ENCODE measurements around the gene CUX1. TPM values are rescaled to one million over a fixed set of nuclear protein-coding genes. Genes with fewer than 3 reads are reported as not detected.

CUX1 gene
- total RNA-seq, 1 donor from 2014 or later = 66.4 TPM

DNA sequence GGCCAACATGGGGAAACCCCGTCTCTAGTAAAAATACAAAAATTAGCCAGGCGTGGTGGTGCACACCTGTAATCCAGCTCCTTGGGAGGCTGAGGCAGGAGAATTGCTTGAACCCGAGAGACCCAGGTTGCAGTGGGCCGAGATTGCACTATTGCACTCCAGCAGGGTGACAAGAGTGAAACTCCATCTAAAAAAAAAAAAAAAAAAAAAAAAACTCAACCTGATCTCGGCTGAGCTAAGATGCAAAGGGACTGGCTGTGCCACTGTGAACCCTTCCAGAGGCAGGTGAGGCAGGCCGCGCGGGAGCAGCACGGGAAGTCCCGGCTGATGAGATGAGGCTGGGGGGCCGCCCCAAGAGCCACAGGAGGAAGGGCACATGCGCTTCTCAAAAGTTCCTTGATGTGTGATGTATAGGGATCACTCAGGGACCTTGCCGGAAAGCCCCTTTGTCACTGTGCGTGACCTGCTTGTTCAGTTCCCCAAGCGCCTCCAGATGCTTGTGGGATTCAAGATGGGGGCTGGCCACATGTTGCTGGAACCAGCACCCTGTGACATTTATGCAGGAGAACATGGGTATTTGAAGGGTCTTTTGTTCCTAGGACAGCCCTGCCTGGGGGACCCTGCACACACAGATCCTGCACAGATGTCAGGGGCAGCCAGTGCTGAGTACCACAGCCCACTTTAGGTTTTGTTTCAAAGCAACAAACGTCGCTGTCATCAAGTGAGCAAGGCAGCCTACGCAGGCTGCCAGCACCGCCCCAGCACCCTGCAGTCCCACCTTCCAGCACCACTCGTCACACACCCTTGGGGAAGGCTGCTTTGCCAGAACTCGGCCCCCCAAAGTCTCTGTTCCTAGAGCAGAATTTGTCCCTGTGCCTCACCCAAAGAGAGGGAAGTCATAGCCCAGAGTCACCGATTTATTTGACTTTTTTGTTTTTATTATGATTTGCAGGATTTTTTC lies 394.4 kb downstream of the CUX1 start:
- H2AFZ ChIP-seq (replicated peaks) = no peak overlapping the region
- no peaks in the 10 kb centered on the region for H3K27me3 ChIP-seq
- H3K27ac ChIP-seq = no peak overlapping the region
- Mint-ChIP-seq H3K27ac (peak overlapping the region; percentile 17), H3K9me3 (no peaks in the 10 kb centered on the region), H3K4me3 (no peak overlapping the region), H3K4me1 (peaks cover 9% of the 10 kb centered on the region), H3K27me3 (ENCODE audit: insufficient read depth, low read depth) (peaks cover 2% of the 10 kb centered on the region), H3K36me3 (peaks cover 16% of the 10 kb centered on the region)
- H3K4me2 ChIP-seq = no peak overlapping the region
- DNase-seq (ENCODE audit: low spot score) = no peak
- TF ChIP-seq, protein P1, sequence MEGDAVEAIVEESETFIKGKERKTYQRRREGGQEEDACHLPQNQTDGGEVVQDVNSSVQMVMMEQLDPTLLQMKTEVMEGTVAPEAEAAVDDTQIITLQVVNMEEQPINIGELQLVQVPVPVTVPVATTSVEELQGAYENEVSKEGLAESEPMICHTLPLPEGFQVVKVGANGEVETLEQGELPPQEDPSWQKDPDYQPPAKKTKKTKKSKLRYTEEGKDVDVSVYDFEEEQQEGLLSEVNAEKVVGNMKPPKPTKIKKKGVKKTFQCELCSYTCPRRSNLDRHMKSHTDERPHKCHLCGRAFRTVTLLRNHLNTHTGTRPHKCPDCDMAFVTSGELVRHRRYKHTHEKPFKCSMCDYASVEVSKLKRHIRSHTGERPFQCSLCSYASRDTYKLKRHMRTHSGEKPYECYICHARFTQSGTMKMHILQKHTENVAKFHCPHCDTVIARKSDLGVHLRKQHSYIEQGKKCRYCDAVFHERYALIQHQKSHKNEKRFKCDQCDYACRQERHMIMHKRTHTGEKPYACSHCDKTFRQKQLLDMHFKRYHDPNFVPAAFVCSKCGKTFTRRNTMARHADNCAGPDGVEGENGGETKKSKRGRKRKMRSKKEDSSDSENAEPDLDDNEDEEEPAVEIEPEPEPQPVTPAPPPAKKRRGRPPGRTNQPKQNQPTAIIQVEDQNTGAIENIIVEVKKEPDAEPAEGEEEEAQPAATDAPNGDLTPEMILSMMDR (IDR thresholded peaks at IDR 0.05) = no peak
- TF ChIP-seq EZH2phosphoT487 (IDR thresholded peaks at IDR 0.05) (no peak), EZH2 (IDR thresholded peaks at IDR 0.05) (no peak)
- H3F3A ChIP-seq (ENCODE audit: low read depth) = peaks cover 5% of the 10 kb centered on the region
- peaks cover 17% of the 10 kb centered on the region for H4K20me1 ChIP-seq (ENCODE audit: low read depth)
- no peak overlapping the region for H3K9ac ChIP-seq
- H3K79me2 ChIP-seq (ENCODE audit: low read depth) = no peaks in the 10 kb centered on the region
- no peaks in the 10 kb centered on the region for H3K9me3 ChIP-seq (ENCODE audit: low read depth)
- peaks cover 7% of the 10 kb centered on the region for H3K4me1 ChIP-seq
- no peaks in the 10 kb centered on the region for H3K36me3 ChIP-seq
- no peak overlapping the region for H3K4me3 ChIP-seq

DNA sequence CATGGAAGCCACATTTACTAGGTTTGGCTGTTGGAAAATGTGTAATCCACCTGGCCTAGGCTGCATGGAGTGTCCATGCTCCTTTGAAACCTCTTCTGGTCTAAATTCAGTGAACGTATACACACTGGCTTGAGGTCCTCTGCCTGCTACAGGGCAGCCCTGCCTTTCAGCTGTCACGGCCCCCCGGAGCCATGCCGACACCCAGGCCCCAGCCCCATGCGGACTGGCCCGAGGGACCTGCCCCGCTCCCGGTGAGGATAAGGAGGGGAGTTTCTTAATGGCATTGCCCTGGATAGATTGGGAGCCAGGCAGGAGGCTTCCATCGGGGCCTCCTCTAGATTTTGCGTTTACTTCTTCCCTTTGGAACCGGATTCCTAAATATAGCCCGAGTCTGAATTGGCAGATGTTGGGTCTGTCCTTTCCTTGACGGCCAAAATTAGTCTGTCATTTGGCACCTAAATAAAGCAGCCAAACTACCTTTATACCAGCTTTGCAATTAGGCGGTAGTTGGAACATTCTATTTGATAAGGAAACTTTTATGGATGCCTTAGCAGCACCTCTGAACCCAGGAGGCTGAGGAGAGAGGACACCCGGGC lies 397.1 kb downstream of the CUX1 start:
- no peak overlapping the region for H3K4me3 ChIP-seq
- H3K9me3 Mint-ChIP-seq = no peaks in the 10 kb centered on the region
- peaks cover 2% of the 10 kb centered on the region for H3K27me3 Mint-ChIP-seq (ENCODE audit: insufficient read depth, low read depth)
- no peak overlapping the region for H2AFZ ChIP-seq (replicated peaks)
- DNase-seq (ENCODE audit: low spot score) = no peak
- no peak for TF ChIP-seq EZH2phosphoT487 (IDR thresholded peaks at IDR 0.05)
- no peak for TF ChIP-seq EZH2 (IDR thresholded peaks at IDR 0.05)
- TF ChIP-seq, protein P1 (IDR thresholded peaks at IDR 0.05) = no peak
- no peaks in the 10 kb centered on the region for H3K27me3 ChIP-seq
- H3K9ac ChIP-seq = no peak overlapping the region
- peaks cover under 1% of the 10 kb centered on the region for H4K20me1 ChIP-seq (ENCODE audit: low read depth)
- no peaks in the 10 kb centered on the region for H3K4me1 Mint-ChIP-seq
- no peaks in the 10 kb centered on the region for H3K4me1 ChIP-seq
- no peak overlapping the region for H3K4me2 ChIP-seq
- H3K9me3 ChIP-seq (ENCODE audit: low read depth) = no peaks in the 10 kb centered on the region
- no peaks in the 10 kb centered on the region for H3K36me3 ChIP-seq
- no peak overlapping the region for H3K27ac ChIP-seq
- H3K36me3 Mint-ChIP-seq = peaks cover 12% of the 10 kb centered on the region
- no peaks in the 10 kb centered on the region for H3K79me2 ChIP-seq (ENCODE audit: low read depth)
- H3K4me3 Mint-ChIP-seq = no peak overlapping the region
- H3F3A ChIP-seq (ENCODE audit: low read depth) = no peaks in the 10 kb centered on the region
- H3K27ac Mint-ChIP-seq = no peak overlapping the region

DNA sequence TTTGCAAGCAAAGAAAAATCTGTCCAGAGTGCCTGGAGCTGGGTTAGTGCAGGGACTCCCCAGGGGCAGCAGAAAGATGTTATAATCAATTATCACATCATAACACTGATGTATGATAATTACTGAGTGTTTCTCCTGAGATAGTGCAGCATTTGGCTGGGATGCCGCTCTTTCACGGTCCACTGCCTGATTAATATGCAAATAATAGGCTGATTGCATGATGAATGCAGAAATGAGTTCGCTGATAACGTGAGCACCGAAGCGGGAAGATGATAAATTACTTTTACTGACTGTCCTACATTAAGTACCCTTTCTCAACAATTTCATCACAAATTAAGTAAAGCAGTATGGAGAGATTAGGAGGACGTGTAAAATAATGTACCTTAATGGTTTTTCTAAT lies 397.8 kb downstream of the CUX1 start:
- H3K9me3 ChIP-seq (ENCODE audit: low read depth) = no peaks in the 10 kb centered on the region
- TF ChIP-seq EZH2 (IDR thresholded peaks at IDR 0.05) (no peak), EZH2phosphoT487 (IDR thresholded peaks at IDR 0.05) (no peak)
- TF ChIP-seq, protein P1 (IDR thresholded peaks at IDR 0.05) = no peak
- H3K27ac ChIP-seq = no peak overlapping the region
- no peak overlapping the region for H3K4me3 Mint-ChIP-seq
- H3K36me3 Mint-ChIP-seq = peaks cover 12% of the 10 kb centered on the region
- H3K27me3 ChIP-seq = no peaks in the 10 kb centered on the region
- no peak overlapping the region for H3K4me3 ChIP-seq
- H3K9me3 Mint-ChIP-seq = no peaks in the 10 kb centered on the region
- H4K20me1 ChIP-seq (ENCODE audit: low read depth) = no peaks in the 10 kb centered on the region
- DNase-seq (ENCODE audit: low spot score) = no peak
- H3K4me1 ChIP-seq = no peaks in the 10 kb centered on the region
- H3K36me3 ChIP-seq = no peaks in the 10 kb centered on the region
- H3K27ac Mint-ChIP-seq = no peak overlapping the region
- H3K9ac ChIP-seq = no peak overlapping the region
- H3F3A ChIP-seq (ENCODE audit: low read depth) = no peaks in the 10 kb centered on the region
- H3K79me2 ChIP-seq (ENCODE audit: low read depth) = no peaks in the 10 kb centered on the region
- H3K27me3 Mint-ChIP-seq (ENCODE audit: insufficient read depth, low read depth) = peaks cover 2% of the 10 kb centered on the region
- H3K4me2 ChIP-seq = no peak overlapping the region
- no peak overlapping the region for H2AFZ ChIP-seq (replicated peaks)
- H3K4me1 Mint-ChIP-seq = no peaks in the 10 kb centered on the region

All from neural progenitor cell (in vitro differentiated cells).